ENCODE results near the gene ADARB1.

Gene ADARB1

GRCh38 chr21:45091550-45092322, 17.4 kb downstream of the ADARB1 start:
- H3K4me3 ChIP-seq (ENCODE audit: low read depth, low read length): no peak overlapping the region
- TF ChIP-seq CTCF (IDR thresholded peaks at IDR 0.05; ENCODE audit: low read depth, low read length) (no peak), MAX (IDR thresholded peaks at IDR 0.05; ENCODE audit: low read depth, low read length) (no peak), POLR2A (IDR thresholded peaks at IDR 0.05; ENCODE audit: extremely low read depth, insufficient read length) (no peak), MYC (IDR thresholded peaks at IDR 0.05; ENCODE audit: low read depth, low read length) (no peak)
- DNase-seq (ENCODE audit: low read depth): no peak

GRCh38 chr21:45093035-45093532, 18.7 kb downstream of the ADARB1 start:
- TF ChIP-seq POLR2A (IDR thresholded peaks at IDR 0.05; ENCODE audit: extremely low read depth, insufficient read length) (no peak), MAX (IDR thresholded peaks at IDR 0.05; ENCODE audit: low read depth, low read length) (no peak), CTCF (IDR thresholded peaks at IDR 0.05; ENCODE audit: low read depth, low read length) (no peak), MYC (IDR thresholded peaks at IDR 0.05; ENCODE audit: low read depth, low read length) (no peak)
- DNase-seq (ENCODE audit: low read depth): no peak
- no peak overlapping the region for H3K4me3 ChIP-seq (ENCODE audit: low read depth, low read length)

- no peak for DNase-seq (ENCODE audit: low read depth)
- TF ChIP-seq MAX (IDR thresholded peaks at IDR 0.05; ENCODE audit: low read depth, low read length) (no peak), CTCF (IDR thresholded peaks at IDR 0.05; ENCODE audit: low read depth, low read length) (no peak), POLR2A (IDR thresholded peaks at IDR 0.05; ENCODE audit: extremely low read depth, insufficient read length) (no peak), MYC (IDR thresholded peaks at IDR 0.05; ENCODE audit: low read depth, low read length) (no peak)
- no peak overlapping the region for H3K4me3 ChIP-seq (ENCODE audit: low read depth, low read length)
These were observed 20.0 kb downstream of the ADARB1 start for GRCh38 chr21:45094412-45094811.

- no peak overlapping the region for H3K4me3 ChIP-seq (ENCODE audit: low read depth, low read length)
- DNase-seq (ENCODE audit: low read depth): no peak
- no peak for TF ChIP-seq CTCF (IDR thresholded peaks at IDR 0.05; ENCODE audit: low read depth, low read length)
- no peak for TF ChIP-seq MYC (IDR thresholded peaks at IDR 0.05; ENCODE audit: low read depth, low read length)
- no peak for TF ChIP-seq MAX (IDR thresholded peaks at IDR 0.05; ENCODE audit: low read depth, low read length)
- no peak for TF ChIP-seq POLR2A (IDR thresholded peaks at IDR 0.05; ENCODE audit: extremely low read depth, insufficient read length)
These were observed 21.1 kb downstream of the ADARB1 start for GRCh38 chr21:45095505-45095904.

GRCh38 chr21:45096217-45096616, 21.8 kb downstream of the ADARB1 start:
- no peak overlapping the region for H3K4me3 ChIP-seq (ENCODE audit: low read depth, low read length)
- TF ChIP-seq MAX (IDR thresholded peaks at IDR 0.05; ENCODE audit: low read depth, low read length) (no peak), MYC (IDR thresholded peaks at IDR 0.05; ENCODE audit: low read depth, low read length) (no peak), POLR2A (IDR thresholded peaks at IDR 0.05; ENCODE audit: extremely low read depth, insufficient read length) (no peak), CTCF (IDR thresholded peaks at IDR 0.05; ENCODE audit: low read depth, low read length) (no peak)
- DNase-seq (ENCODE audit: low read depth): no peak

Measured in NB4 (cell line).